GM12891 (cell line): ENCODE data around the gene ZNF217.

Source experiments
- PAX5 ChIP-seq: IDR thresholded peaks from 2 replicates; pipeline ENCODE4 v1.6.1; 2011; ENCODE audit warnings: low read length, moderate library complexity, mild to moderate bottlenecking; ENCODE audit not compliant: insufficient read depth, severe bottlenecking
- POLR2A ChIP-seq: IDR thresholded peaks from 2 replicates; pipeline ENCODE4 v1.6.1; 2011; ENCODE audit warnings: low read depth, low read length, control low read depth
- POU2F2 ChIP-seq: IDR thresholded peaks from 2 replicates; pipeline ENCODE4 v1.6.1; 2011; ENCODE audit warnings: low read depth, mild to moderate bottlenecking, control low read depth, low read length, moderate library complexity
- TAF1 ChIP-seq: IDR thresholded peaks from 2 replicates; pipeline ENCODE4 v1.6.1; 2011; ENCODE audit warnings: low read depth, low read length, control low read depth

- TF ChIP-seq TAF1 (no peak), POLR2A (no peak), POU2F2 (no peak), PAX5 (no peak)
These were observed 66.4 kb downstream of the ZNF217 start for GRCh38 chr20:53527196-53527595.
